Measurements from ENCODE around the gene SULT1A2. TPM values are rescaled to one million over a fixed set of nuclear protein-coding genes. Genes with fewer than 3 reads are reported as not detected.
"Not testable (repeated sequence)": the region's sequence is repeated elsewhere in the genome, so short reads cannot be mapped to it uniquely, and the experiment has no call there.

SULT1A2 gene
- total RNA-seq, 2 experiments from 2014 or later: 0.42 to 0.57 TPM

GRCh38 chr16:28596115-28596630 is 677 bp downstream of the SULT1A2 start:
- no peak for DNase-seq
- CTCF ChIA-PET: no interaction called here
- Mint-ChIP-seq H3K36me3 (ENCODE audit: low read depth) (peaks cover 3% of the 10 kb centered on the region), H3K4me3 (no peak overlapping the region), H3K27ac (no peak overlapping the region), H3K9me3 (ENCODE audit: insufficient read depth) (no peaks in the 10 kb centered on the region), H3K4me1 (ENCODE audit: low read depth) (peaks cover 20% of the 10 kb centered on the region), H3K27me3 (ENCODE audit: low read depth) (no peaks in the 10 kb centered on the region)
- POLR2A ChIA-PET: no interaction called here
- ATAC-seq: no peak

- H3K27ac Mint-ChIP-seq; POLR2A ChIA-PET; DNase-seq; ATAC-seq; H3K9me3 Mint-ChIP-seq (ENCODE audit: insufficient read depth); H3K27me3 Mint-ChIP-seq (ENCODE audit: low read depth); CTCF ChIA-PET; H3K36me3 Mint-ChIP-seq (ENCODE audit: low read depth); H3K4me3 Mint-ChIP-seq: not testable (repeated sequence)
- peaks cover 20% of the 10 kb centered on the region for H3K4me1 Mint-ChIP-seq (ENCODE audit: low read depth)
These were observed 1.4 kb downstream of the SULT1A2 start for GRCh38 chr16:28595451-28595850.

- Mint-ChIP-seq H3K9me3 (ENCODE audit: insufficient read depth) (no peaks in the 10 kb centered on the region), H3K27me3 (ENCODE audit: low read depth) (no peaks in the 10 kb centered on the region), H3K36me3 (ENCODE audit: low read depth) (peaks cover 25% of the 10 kb centered on the region), H3K4me1 (ENCODE audit: low read depth) (peaks cover 20% of the 10 kb centered on the region), H3K4me3 (no peak overlapping the region), H3K27ac (no peak overlapping the region)
- no peak for DNase-seq
- ChIA-PET POLR2A (interaction anchor here (0.6 kb wide), 2 partner anchors 99 to 415 kb away, joined by 3 read pairs; partner anchors contain the start of gene APOBR), CTCF (interaction anchor here (1.0 kb wide), 1 partner anchor 24 kb away, joined by 4 read pairs; no protein-coding TSS in a partner anchor)
- no peak for ATAC-seq
These were observed 3.8 kb downstream of the SULT1A2 start for GRCh38 chr16:28592979-28593553.

DNA sequence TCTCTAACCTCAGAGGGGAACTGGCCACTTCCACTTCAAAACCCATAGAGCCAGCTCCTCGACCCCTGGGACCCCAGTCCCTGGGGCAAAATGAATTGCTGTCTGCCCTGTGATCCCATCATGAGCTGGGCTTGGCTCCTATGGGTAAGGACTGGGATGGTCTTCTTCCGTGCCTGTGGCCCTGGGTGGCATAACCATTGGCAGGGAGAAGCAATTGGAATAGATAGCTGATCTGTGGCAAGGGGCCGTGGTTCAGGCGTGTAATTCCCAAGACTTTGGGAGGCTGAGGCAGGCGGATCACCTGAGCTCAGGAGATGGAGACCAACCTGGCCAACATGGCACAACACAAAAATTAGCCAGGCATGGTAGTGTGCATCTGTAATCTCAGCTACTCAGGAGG is 4.3 kb downstream of the SULT1A2 start:
- H3K27ac Mint-ChIP-seq: no peak overlapping the region
- no peaks in the 10 kb centered on the region for H3K9me3 Mint-ChIP-seq (ENCODE audit: insufficient read depth)
- H3K27me3 Mint-ChIP-seq (ENCODE audit: low read depth): no peaks in the 10 kb centered on the region
- CTCF ChIA-PET: interaction anchor here (1.0 kb wide), 1 partner anchor 24 kb away, joined by 4 read pairs; no protein-coding TSS in a partner anchor
- peaks cover 20% of the 10 kb centered on the region for H3K4me1 Mint-ChIP-seq (ENCODE audit: low read depth)
- H3K4me3 Mint-ChIP-seq: no peak overlapping the region
- DNase-seq (no peak), ATAC-seq (no peak)
- POLR2A ChIA-PET: interaction anchor here (0.6 kb wide), 1 partner anchor 414 kb away, joined by 3 read pairs; no protein-coding TSS in a partner anchor
- peaks cover 25% of the 10 kb centered on the region for H3K36me3 Mint-ChIP-seq (ENCODE audit: low read depth)

DNA sequence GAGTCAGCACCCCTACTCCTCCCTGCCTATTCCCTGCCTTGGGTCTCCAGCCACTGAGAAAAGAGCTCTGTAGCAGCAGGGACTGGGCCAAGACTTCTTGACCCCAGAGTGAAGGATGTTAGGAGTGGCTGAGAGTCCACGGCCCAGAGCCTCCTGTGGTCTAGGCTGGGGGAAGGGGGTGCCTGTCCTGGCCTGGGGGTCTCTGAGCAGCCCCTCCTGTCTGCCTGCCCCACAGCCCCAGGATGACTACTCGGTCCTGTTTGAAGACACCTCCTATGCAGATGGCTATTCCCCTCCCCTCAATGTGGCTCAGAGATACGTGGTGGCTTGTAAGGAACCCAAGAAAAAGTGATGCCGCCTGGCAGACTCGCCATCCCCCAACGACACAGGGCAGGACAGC is 5.5 kb downstream of the SULT1A2 start:
- peaks cover 10% of the 10 kb centered on the region for H3K4me1 Mint-ChIP-seq (ENCODE audit: low read depth)
- CTCF ChIA-PET: no interaction called here
- POLR2A ChIA-PET: no interaction called here
- H3K27ac Mint-ChIP-seq: no peak overlapping the region
- no peaks in the 10 kb centered on the region for H3K27me3 Mint-ChIP-seq (ENCODE audit: low read depth)
- no peaks in the 10 kb centered on the region for H3K9me3 Mint-ChIP-seq (ENCODE audit: insufficient read depth)
- DNase-seq (no peak), ATAC-seq (no peak)
- H3K4me3 Mint-ChIP-seq: no peak overlapping the region
- H3K36me3 Mint-ChIP-seq (ENCODE audit: low read depth): peaks cover 34% of the 10 kb centered on the region

DNA sequence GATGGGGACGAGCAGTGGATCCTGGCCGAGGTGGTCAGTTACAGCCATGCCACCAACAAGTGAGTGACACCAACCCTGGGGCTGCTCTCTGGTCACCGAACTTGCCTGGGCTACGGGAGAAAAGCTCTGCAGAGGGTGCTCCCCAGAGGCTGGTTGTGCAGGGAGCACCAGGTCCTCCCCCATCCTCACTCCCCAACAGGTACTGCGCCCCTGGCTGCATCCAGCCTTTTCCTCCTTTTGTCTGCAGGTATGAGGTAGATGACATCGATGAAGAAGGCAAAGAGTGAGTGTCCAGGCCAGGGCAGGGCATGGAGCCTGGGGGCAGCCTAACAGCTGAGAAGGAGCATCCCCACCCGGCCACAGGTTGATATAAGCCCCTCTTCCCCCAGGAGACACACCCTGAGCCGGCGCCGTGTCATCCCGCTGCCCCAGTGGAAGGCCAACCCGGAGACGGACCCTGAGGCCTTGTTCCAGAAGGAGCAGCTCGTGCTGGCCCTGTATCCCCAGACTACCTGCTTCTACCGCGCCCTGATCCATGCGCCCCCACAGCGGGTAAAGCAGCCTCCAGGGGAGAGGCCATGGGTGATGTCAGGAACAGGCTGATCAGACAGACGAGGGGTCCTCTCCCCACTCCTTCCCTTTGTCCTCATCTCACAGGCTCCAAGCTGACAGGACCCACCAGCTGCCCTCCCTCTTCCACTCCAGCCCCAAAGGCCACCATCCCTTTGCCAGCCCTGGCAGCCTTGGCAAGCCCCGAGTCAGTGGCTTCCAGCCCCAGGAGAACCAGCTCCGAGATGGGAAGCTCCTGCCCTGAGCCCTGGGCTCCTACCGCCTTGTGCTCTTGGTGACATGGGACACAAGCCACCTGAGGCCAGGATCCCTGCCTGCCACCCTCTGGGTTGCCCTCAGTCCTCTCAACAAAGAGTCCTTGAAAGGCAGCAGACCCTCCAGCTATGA is 6.2 kb downstream of the SULT1A2 start:
- Mint-ChIP-seq H3K27ac (no peak overlapping the region), H3K36me3 (ENCODE audit: low read depth) (peaks cover 37% of the 10 kb centered on the region), H3K4me3 (no peak overlapping the region), H3K9me3 (ENCODE audit: insufficient read depth) (no peaks in the 10 kb centered on the region), H3K4me1 (ENCODE audit: low read depth) (peaks cover 10% of the 10 kb centered on the region), H3K27me3 (ENCODE audit: low read depth) (no peaks in the 10 kb centered on the region)
- ATAC-seq (no peak), DNase-seq (no peak)
- CTCF ChIA-PET: no interaction called here
- POLR2A ChIA-PET: no interaction called here

GRCh38 chr16:28589930-28590329 is 6.9 kb downstream of the SULT1A2 start:
- ATAC-seq (no peak), DNase-seq (no peak)
- Mint-ChIP-seq H3K27ac (no peak overlapping the region), H3K4me3 (no peak overlapping the region), H3K27me3 (ENCODE audit: low read depth) (no peaks in the 10 kb centered on the region), H3K9me3 (ENCODE audit: insufficient read depth) (no peaks in the 10 kb centered on the region), H3K4me1 (ENCODE audit: low read depth) (peaks cover 10% of the 10 kb centered on the region), H3K36me3 (ENCODE audit: low read depth) (peaks cover 40% of the 10 kb centered on the region)
- POLR2A ChIA-PET: no interaction called here
- CTCF ChIA-PET: no interaction called here

DNA sequence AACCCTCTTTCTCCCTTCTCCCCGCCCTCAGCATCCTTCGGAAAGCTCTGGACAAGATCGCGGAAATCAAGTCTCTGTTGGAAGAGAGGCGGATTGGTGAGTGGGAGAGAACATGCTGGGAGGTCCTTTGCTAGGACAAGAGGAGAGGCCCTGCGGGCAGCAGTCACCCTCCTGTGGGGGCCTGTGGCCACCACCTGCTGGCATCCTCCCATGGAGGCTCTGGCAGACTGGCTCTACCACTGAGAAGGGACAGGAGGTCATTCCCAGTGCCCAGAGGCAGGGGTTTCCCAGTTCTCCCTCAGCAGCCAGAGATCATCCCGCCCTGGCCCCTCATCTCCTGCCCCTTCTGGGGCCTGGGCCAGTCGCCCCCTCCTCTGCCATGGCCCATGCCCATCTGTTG is 7.8 kb downstream of the SULT1A2 start:
- H3K27ac Mint-ChIP-seq: no peak overlapping the region
- POLR2A ChIA-PET: no interaction called here
- CTCF ChIA-PET: no interaction called here
- ATAC-seq (no peak), DNase-seq (no peak)
- H3K36me3 Mint-ChIP-seq (ENCODE audit: low read depth): peaks cover 43% of the 10 kb centered on the region
- H3K9me3 Mint-ChIP-seq (ENCODE audit: insufficient read depth): no peaks in the 10 kb centered on the region
- peaks cover 9% of the 10 kb centered on the region for H3K4me1 Mint-ChIP-seq (ENCODE audit: low read depth)
- no peaks in the 10 kb centered on the region for H3K27me3 Mint-ChIP-seq (ENCODE audit: low read depth)
- no peak overlapping the region for H3K4me3 Mint-ChIP-seq

DNA sequence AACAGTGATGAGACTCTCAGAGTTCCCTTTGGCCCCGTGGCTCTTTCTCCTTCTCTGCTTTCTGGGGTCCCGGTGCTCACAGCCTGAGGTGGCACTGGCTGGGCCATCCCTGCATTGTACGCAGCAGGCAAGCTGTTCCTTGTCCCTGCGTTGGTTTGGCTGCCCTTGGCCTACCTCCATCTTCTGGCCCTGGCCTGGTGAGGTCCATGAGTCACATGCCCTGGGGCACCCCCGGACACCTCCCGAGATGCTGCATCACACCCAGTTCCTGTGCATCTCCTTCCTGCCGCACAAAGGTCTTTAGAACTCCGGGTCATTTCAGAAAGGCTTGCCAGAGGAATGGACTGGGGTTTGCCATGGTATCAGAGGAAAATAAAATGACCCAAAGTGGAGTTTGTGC is 9.5 kb downstream of the SULT1A2 start:
- ChIA-PET POLR2A (no interaction called here), CTCF (no interaction called here)
- Mint-ChIP-seq H3K27ac (no peak overlapping the region), H3K36me3 (ENCODE audit: low read depth) (peaks cover 51% of the 10 kb centered on the region), H3K27me3 (ENCODE audit: low read depth) (no peaks in the 10 kb centered on the region), H3K9me3 (ENCODE audit: insufficient read depth) (no peaks in the 10 kb centered on the region), H3K4me3 (no peak overlapping the region), H3K4me1 (ENCODE audit: low read depth) (no peaks in the 10 kb centered on the region)
- ATAC-seq: no peak
- DNase-seq: no peak

DNA sequence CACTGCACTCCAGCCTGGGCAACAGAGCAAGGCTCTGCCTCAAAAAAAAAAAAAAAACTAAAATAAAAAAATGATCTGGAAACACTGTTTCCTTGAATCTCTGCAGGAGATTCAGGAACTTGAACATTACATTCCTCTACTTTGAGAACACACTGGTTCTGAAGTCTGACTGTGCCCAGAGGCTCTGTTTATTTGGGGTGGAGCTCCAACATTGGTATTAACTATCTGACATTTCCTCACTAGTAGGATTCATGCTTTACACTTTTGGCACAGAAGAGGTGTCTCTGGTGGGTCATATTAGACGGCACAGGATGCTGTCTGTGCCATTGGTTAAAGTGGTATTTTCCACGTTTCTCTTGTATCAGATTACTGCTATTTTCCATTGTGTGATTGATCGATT is 10.4 kb downstream of the SULT1A2 start:
- Mint-ChIP-seq H3K9me3 (ENCODE audit: insufficient read depth) (no peaks in the 10 kb centered on the region), H3K36me3 (ENCODE audit: low read depth) (peaks cover 56% of the 10 kb centered on the region), H3K27ac (no peak overlapping the region), H3K4me3 (no peak overlapping the region), H3K4me1 (ENCODE audit: low read depth) (no peaks in the 10 kb centered on the region), H3K27me3 (ENCODE audit: low read depth) (no peaks in the 10 kb centered on the region)
- ChIA-PET POLR2A (no interaction called here), CTCF (no interaction called here)
- no peak for ATAC-seq
- DNase-seq: no peak

- ATAC-seq (no peak), DNase-seq (no peak)
- H3K27ac Mint-ChIP-seq: no peak overlapping the region
- H3K36me3 Mint-ChIP-seq (ENCODE audit: low read depth): peaks cover 56% of the 10 kb centered on the region
- H3K27me3 Mint-ChIP-seq (ENCODE audit: low read depth): no peaks in the 10 kb centered on the region
- CTCF ChIA-PET: no interaction called here
- no peaks in the 10 kb centered on the region for H3K9me3 Mint-ChIP-seq (ENCODE audit: insufficient read depth)
- H3K4me3 Mint-ChIP-seq: no peak overlapping the region
- POLR2A ChIA-PET: no interaction called here
- H3K4me1 Mint-ChIP-seq (ENCODE audit: low read depth): no peaks in the 10 kb centered on the region
These were observed 11.2 kb downstream of the SULT1A2 start for GRCh38 chr16:28585674-28586073.

DNA sequence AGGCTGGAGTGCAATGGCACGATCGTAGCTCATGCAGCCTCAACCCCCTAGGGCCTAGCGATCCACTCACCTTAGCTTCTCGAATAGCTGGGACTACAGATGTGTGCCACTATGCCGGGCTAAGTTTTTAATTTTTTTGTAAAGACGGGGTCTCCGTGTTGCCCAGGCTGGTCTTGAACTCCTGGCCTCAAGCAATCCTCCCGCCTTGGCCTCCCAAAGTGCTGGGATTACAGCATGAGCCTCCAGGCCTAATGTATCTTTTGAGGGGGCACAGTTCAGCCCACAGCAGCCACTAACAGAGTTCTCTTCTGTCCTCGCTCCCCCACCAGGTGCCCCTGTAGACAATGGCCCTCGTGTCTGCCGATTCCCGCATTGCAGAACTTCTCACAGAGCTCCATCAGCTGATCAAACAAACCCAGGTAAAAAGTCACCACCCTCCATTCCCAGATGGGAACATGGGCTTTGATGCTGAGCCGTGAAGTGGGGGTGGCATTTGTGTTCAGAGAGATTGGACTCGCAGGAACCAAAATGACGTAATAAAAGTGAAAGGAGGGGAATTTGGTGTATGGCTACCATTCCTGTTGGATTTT is 16.0 kb downstream of the SULT1A2 start:
- Mint-ChIP-seq H3K9me3 (ENCODE audit: insufficient read depth) (no peaks in the 10 kb centered on the region), H3K27me3 (ENCODE audit: low read depth) (no peaks in the 10 kb centered on the region), H3K36me3 (ENCODE audit: low read depth) (peaks cover 29% of the 10 kb centered on the region), H3K27ac (no peak overlapping the region), H3K4me3 (no peak overlapping the region), H3K4me1 (ENCODE audit: low read depth) (no peaks in the 10 kb centered on the region)
- no peak for ATAC-seq
- CTCF ChIA-PET: no interaction called here
- POLR2A ChIA-PET: no interaction called here
- no peak for DNase-seq
